Hepatocyte (in vitro differentiated cells): ENCODE results near the gene LYPD1. TPM values are rescaled to one million over a fixed set of nuclear protein-coding genes. Genes with fewer than 3 reads are reported as not detected.

ENCODE experiments used
- DNase-seq: peaks from one replicate; pipeline ENCODE4 v3.0.0-alpha.2; 2016; ENCODE audit warnings: low spot score
- H2AFZ ChIP-seq: fragments of 200-600 bp; sonication (generic); 2 replicates; pipeline ENCODE4 v1.6.0; 2016; ENCODE audit warnings: antibody characterized with exemption, mild to moderate bottlenecking
- H3K27ac ChIP-seq: fragments of 200-600 bp; sonication (generic); 2 replicates; pipeline ENCODE4 v1.5.1; 2016; ENCODE audit warnings: mild to moderate bottlenecking
- H3K27me3 ChIP-seq: fragments of 200-600 bp; sonication (generic); 2 replicates; pipeline ENCODE4 v1.6.1; 2016
- H3K36me3 ChIP-seq: fragments of 200-600 bp; sonication (generic); replicated peaks from 2 replicates; pipeline ENCODE4 v1.5.1; 2016; ENCODE audit warnings: low read depth; ENCODE audit not compliant: insufficient read depth
- H3K4me1 ChIP-seq: fragments of 200-600 bp; sonication (generic); 2 replicates; pipeline ENCODE4 v1.5.1; 2016; ENCODE audit warnings: mild to moderate bottlenecking, moderate library complexity; ENCODE audit not compliant: insufficient read depth
- H3K4me2 ChIP-seq: fragments of 200-600 bp; sonication (generic); 2 replicates; pipeline ENCODE4 v1.6.0; 2016
- H3K4me3 ChIP-seq: fragments of 200-600 bp; sonication (generic); 2 replicates; pipeline ENCODE4 v1.5.1; 2016; ENCODE audit warnings: mild to moderate bottlenecking
- H3K79me2 ChIP-seq: fragments of 200-600 bp; sonication (generic); 2 replicates; pipeline ENCODE4 v1.6.0; 2017; ENCODE audit warnings: mild to moderate bottlenecking
- H3K9me2 ChIP-seq: fragments of 200-600 bp; sonication (generic); replicated peaks from 2 replicates; pipeline ENCODE4 v1.6.0; 2017; ENCODE audit warnings: mild to moderate bottlenecking; ENCODE audit not compliant: insufficient read depth
- H3K9me3 ChIP-seq: fragments of 200-600 bp; sonication (generic); 2 replicates; pipeline ENCODE4 v1.5.1; 2016; ENCODE audit warnings: low read depth, mild to moderate bottlenecking
- H4K20me1 ChIP-seq: fragments of 200-600 bp; sonication (generic); 2 replicates; pipeline ENCODE4 v1.6.0; 2016; ENCODE audit warnings: mild to moderate bottlenecking; ENCODE audit not compliant: insufficient read depth, poor library complexity, severe bottlenecking
- CTCF ChIP-seq: fragments of 200-600 bp; sonication (generic); IDR thresholded peaks from 2 replicates; pipeline ENCODE4 v1.5.1; 2016; ENCODE audit warnings: antibody characterized with exemption, mild to moderate bottlenecking; ENCODE audit not compliant: poor library complexity
- EZH2 ChIP-seq: fragments of 200-600 bp; sonication (generic); IDR thresholded peaks from 2 replicates; pipeline ENCODE4 v1.6.1; 2016; ENCODE audit warnings: antibody characterized with exemption, mild to moderate bottlenecking, borderline replicate concordance
- EZH2phosphoT487 ChIP-seq: fragments of 200-600 bp; sonication (generic); IDR thresholded peaks from one replicate; pipeline ENCODE4 v1.6.1; 2018; ENCODE audit warnings: antibody characterized with exemption, mild to moderate bottlenecking, low read depth, moderate library complexity; ENCODE audit not compliant: unreplicated experiment, severe bottlenecking
- WGBS: methylation state at CpG from one replicate; pipeline ENCODE4 v1.1.6; 2016; ENCODE audit warnings: low lambda C conversion rate; ENCODE audit errors: missing lambda C conversion rate; 5-methylcytosine and 5-hydroxymethylcytosine counted together
- polyA plus RNA-seq: library from polyadenylated mRNA; unstranded; fragments of >200 nt; fragmentation: Nextera tagmentation; extraction: Ambion mirVana; gene quantifications from 2 replicates; pipeline ENCODE4 v1.2.1, GENCODE V29; 2016
- total RNA-seq: library from RNA; depleted of rRNA; stranded (reverse); fragments of >200 nt; gene quantifications from 2 replicates; pipeline ENCODE4 v1.2.3, GENCODE V29; 2014

Gene LYPD1
- total and polyA plus RNA-seq, 2 experiments from 2014 or later = 20.2 to 25.1 TPM

- 52% methylated on average over 1 of the region's 1 CpG for WGBS
- no peaks in the 10 kb centered on the region for H4K20me1 ChIP-seq
- H3K4me3 ChIP-seq = no peak overlapping the region
- H2AFZ ChIP-seq = no peak overlapping the region
- no peaks in the 10 kb centered on the region for H3K9me3 ChIP-seq
- H3K27ac ChIP-seq = no peak overlapping the region
- no peaks in the 10 kb centered on the region for H3K36me3 ChIP-seq
- no peak for DNase-seq
- TF ChIP-seq CTCF (no peak), EZH2phosphoT487 (no peak), EZH2 (no peak)
- peak overlapping the region; percentile 97 for H3K4me2 ChIP-seq
- no peaks in the 10 kb centered on the region for H3K9me2 ChIP-seq
- peaks cover 8% of the 10 kb centered on the region for H3K4me1 ChIP-seq
- H3K27me3 ChIP-seq = peaks cover 45% of the 10 kb centered on the region
- H3K79me2 ChIP-seq = no peaks in the 10 kb centered on the region
Measured at GRCh38 chr2:132667706-132668105, 2.3 kb downstream of the LYPD1 start.

GRCh38 chr2:132665401-132666140, 4.4 kb downstream of the LYPD1 start:
- Histone ChIP-seq H3K9me2 (no peaks in the 10 kb centered on the region), H3K36me3 (no peaks in the 10 kb centered on the region), H3K4me1 (peaks cover 8% of the 10 kb centered on the region), H3K79me2 (no peaks in the 10 kb centered on the region), H3K9me3 (no peaks in the 10 kb centered on the region), H3K4me2 (no peak overlapping the region), H3K4me3 (no peak overlapping the region), H3K27ac (no peak overlapping the region), H2AFZ (no peak overlapping the region), H3K27me3 (peaks cover 40% of the 10 kb centered on the region), H4K20me1 (no peaks in the 10 kb centered on the region)
- no peak for TF ChIP-seq EZH2phosphoT487
- no peak for TF ChIP-seq EZH2
- no peak for TF ChIP-seq CTCF
- WGBS = 80% methylated on average over 4 of the region's 4 CpGs
- DNase-seq = no peak

GRCh38 chr2:132664096-132664495, 5.9 kb downstream of the LYPD1 start:
- TF ChIP-seq EZH2 (no peak), EZH2phosphoT487 (no peak), CTCF (no peak)
- Histone ChIP-seq H4K20me1 (no peaks in the 10 kb centered on the region), H3K36me3 (no peaks in the 10 kb centered on the region), H2AFZ (no peak overlapping the region), H3K27me3 (peaks cover 27% of the 10 kb centered on the region), H3K9me2 (no peaks in the 10 kb centered on the region), H3K27ac (no peak overlapping the region), H3K4me3 (no peak overlapping the region), H3K9me3 (no peaks in the 10 kb centered on the region), H3K4me2 (no peak overlapping the region), H3K4me1 (peaks cover 8% of the 10 kb centered on the region), H3K79me2 (no peaks in the 10 kb centered on the region)
- no peak for DNase-seq
- WGBS = 88% methylated on average over 2 of the region's 2 CpGs
